Central memory CD4-positive, alpha-beta T cell (primary cell): Measurements from ENCODE around the gene MYCBP2.
A peak's percentile ranks its signal among the peaks of the same experiment; 100 is the strongest.
"Not testable (repeated sequence)": the region's sequence is repeated elsewhere in the genome, so short reads cannot be mapped to it uniquely, and the experiment has no call there.

Experiments
- DNase-seq: peaks from one replicate; pipeline ENCODE4 v3.0.0; 2022

MYCBP2 gene

GRCh38 chr13:77026861-77027621 lies 299.9 kb downstream of the MYCBP2 start, which contains the start of gene FBXL3:
TSS of gene FBXL3 (minus strand) at chr13:77027159. CDS start at chr13:77021860, 5,299 bp downstream.
- DNase-seq, result peak; percentile 83

- DNase-seq, result peak; percentile 79
Observed at GRCh38 chr13:77026255-77026860, 300.5 kb downstream of the MYCBP2 start.

DNA sequence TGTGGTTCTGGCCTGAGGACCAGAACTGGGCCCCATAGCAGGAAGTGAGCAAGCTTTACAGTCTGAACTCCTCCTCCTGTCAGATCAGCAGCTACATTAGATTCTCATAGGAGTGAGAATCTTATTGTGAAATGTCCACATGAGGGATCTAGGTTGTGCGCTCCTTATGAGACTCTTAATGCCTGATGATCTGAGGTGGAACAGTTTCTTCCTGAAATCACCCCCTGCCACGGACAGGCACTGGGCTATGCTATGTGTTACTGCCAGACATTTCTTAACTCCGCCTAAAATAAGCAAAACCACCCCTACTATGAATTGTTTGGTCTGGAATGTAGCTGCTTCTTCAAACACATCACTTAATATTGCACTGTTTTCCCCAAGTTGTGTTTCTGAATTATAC lies 304.6 kb downstream of the MYCBP2 start:
- no peak for DNase-seq

DNA sequence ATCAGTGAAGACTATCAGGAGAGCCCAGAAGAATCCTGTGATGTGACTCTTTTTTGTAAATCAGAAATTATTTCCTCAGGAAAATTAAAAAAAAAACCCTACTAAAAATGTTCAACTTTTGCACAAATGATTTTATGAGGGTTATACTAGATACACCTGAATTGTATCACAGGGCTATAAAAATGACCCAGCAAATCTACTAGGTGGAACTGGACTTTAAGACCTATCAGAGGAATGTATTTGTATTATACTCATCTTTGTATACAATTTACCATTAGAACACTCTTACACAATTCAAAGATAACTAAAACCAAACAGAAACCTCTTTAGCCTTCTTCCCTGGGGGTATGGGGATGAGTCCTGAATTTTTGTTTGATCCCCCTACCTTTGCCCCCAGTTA lies 307.1 kb downstream of the MYCBP2 start:
- DNase-seq, result no peak

GRCh38 chr13:77016888-77017623 lies 309.8 kb downstream of the MYCBP2 start:
- DNase-seq, result no peak

DNA sequence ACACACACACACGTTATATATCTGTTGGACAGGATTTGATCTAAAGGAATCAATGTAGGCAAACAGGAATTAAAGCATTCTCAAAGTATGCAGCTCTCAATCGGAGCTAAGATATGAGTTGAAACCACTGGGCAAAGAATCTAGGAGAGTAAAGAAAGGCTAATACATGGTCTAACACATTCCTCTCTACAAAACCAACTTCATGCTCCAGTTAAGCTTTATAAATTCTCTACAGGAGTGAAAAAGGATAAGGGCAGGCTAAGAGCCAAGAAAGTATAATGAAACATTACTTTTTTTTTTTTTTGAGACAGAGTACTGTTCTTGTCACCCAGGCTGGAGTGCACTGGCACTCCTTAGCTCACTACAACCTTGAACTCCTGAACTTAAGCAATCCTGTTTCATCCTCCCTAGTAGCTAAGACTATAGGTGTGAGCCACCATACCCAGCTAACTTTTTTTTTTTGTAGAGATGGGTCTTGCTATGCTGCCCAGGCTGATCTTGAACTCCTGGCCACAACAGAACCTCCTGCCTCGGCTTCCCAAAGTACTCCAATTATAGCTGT lies 310.6 kb downstream of the MYCBP2 start:
- DNase-seq, result no peak

- DNase-seq, result no peak
Observed at GRCh38 chr13:77014906-77015685, 311.8 kb downstream of the MYCBP2 start.

- DNase-seq, result no peak
Observed at GRCh38 chr13:77013853-77014542, 312.9 kb downstream of the MYCBP2 start.

GRCh38 chr13:77009719-77010118 lies 317.2 kb downstream of the MYCBP2 start:
- not testable (repeated sequence) for DNase-seq

GRCh38 chr13:77009011-77009410 lies 317.9 kb downstream of the MYCBP2 start:
- DNase-seq, result no peak

GRCh38 chr13:77008337-77008736 lies 318.6 kb downstream of the MYCBP2 start:
- not testable (repeated sequence) for DNase-seq

DNA sequence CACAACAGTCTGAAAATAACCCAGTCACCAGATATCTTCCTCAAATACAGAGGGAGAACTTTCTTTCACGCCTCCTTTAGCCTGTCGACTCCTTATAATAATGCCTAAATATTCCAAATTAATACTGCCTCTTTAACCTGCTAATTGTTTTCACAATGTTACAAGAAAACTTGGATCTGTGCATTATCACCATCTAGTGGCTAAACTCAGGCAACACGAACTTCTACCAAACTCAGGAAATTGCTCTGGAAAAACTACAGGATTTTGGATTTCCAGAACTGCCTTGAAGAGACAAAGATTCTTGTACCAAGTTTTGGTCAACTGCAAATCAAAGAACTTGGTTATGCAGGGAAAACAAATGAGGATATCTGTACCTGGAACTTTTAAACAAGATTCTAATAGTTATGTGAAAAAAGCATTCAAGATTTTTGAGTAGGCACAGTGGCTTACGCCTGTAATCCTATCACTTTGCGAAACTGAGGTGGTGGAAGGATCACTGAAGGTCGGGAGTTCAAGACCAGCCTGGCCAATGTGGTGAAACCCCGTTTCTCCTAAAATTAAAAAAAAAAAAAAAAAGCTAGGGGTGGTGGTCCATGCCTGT lies 324.2 kb downstream of the MYCBP2 start:
- DNase-seq, result no peak

DNA sequence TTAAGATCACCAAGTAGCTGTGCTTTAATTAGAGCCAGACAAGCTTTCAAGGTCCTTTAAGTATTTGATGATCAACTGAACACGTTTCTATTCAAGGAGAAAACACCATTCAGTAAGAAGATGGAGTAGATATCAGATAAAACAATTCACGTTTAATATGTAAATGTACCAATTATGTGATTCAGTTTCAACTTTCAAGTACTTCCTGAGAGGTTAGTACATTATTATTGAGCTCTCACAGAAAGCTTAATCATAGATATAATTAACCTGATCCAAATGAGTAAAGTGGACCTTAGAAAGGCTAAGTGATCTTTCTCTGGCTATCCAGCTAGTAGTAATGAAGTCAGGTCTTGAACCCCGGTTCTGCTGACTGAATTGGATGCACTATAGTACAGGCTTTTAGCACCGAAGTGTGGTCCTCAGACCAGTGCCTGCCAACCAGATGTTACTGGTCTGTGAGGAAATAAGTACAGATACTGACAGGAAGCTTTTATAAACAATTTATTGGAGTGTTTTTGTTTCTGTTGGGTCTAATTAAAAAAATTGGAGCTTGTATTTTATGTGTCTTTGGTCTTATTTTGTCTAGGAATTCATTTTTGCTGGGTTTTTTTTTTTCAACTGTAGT lies 324.8 kb downstream of the MYCBP2 start:
- no peak for DNase-seq

- DNase-seq, result no peak
Observed at GRCh38 chr13:77001540-77001939, 325.4 kb downstream of the MYCBP2 start.

DNA sequence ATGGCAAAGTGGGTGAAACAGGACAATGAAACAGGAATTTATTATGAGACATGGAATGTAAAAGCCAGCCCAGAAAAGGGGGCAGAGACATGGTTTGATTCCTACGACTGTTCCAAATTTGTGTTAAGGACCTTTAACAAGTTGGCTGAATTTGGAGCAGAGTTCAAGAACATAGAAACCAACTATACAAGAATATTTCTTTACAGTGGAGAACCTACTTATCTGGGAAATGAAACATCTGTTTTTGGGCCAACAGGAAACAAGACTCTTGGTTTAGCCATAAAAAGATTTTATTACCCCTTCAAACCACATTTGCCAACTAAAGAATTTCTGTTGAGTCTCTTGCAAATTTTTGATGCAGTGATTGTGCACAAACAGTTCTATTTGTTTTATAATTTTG lies 326.4 kb downstream of the MYCBP2 start:
- DNase-seq, result no peak
